C4-2B (cell line): Measurements from ENCODE around the gene DNAL4.

Source experiments
- ZFX ChIP-seq: fragments of 450-650 bp; IDR thresholded peaks from 2 replicates; pipeline ENCODE4 v1.6.1; 2017
- TF ChIP-seq, protein P1 (sequence below): fragments of 450-650 bp; conservative IDR thresholded peaks from 2 replicates; pipeline ENCODE4 v1.5.1; 2017; ENCODE audit warnings: mild to moderate bottlenecking

DNA sequence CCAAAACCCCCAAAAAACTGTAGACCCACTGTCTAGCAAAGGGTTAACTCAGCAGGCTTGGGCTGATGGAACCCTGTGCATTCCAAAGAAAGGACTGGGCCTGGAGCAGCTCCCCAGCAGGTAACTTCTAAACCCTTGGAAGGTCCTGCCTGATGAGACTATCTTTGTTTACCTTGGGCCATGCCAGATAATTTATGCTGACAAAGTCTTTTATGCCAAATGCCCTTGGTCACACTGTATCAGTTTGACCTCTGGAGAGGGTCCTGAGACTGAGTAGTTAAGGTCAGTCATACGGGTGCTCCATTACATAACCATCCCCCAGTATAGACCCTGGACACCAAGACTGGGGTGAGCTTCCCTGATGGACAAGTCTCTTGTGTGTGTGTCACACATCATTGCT lies 21.9 kb upstream of the DNAL4 start:
- TF ChIP-seq, protein P1, sequence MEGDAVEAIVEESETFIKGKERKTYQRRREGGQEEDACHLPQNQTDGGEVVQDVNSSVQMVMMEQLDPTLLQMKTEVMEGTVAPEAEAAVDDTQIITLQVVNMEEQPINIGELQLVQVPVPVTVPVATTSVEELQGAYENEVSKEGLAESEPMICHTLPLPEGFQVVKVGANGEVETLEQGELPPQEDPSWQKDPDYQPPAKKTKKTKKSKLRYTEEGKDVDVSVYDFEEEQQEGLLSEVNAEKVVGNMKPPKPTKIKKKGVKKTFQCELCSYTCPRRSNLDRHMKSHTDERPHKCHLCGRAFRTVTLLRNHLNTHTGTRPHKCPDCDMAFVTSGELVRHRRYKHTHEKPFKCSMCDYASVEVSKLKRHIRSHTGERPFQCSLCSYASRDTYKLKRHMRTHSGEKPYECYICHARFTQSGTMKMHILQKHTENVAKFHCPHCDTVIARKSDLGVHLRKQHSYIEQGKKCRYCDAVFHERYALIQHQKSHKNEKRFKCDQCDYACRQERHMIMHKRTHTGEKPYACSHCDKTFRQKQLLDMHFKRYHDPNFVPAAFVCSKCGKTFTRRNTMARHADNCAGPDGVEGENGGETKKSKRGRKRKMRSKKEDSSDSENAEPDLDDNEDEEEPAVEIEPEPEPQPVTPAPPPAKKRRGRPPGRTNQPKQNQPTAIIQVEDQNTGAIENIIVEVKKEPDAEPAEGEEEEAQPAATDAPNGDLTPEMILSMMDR: no peak
- no peak for TF ChIP-seq ZFX
